ENCODE measurements around the gene CLEC2D. TPM values are rescaled to one million over a fixed set of nuclear protein-coding genes. Genes with fewer than 3 reads are reported as not detected.

CLEC2D gene
- total and polyA plus RNA-seq, 7 donors = 0.69 to 24.0 (median 8.6) TPM

DNA sequence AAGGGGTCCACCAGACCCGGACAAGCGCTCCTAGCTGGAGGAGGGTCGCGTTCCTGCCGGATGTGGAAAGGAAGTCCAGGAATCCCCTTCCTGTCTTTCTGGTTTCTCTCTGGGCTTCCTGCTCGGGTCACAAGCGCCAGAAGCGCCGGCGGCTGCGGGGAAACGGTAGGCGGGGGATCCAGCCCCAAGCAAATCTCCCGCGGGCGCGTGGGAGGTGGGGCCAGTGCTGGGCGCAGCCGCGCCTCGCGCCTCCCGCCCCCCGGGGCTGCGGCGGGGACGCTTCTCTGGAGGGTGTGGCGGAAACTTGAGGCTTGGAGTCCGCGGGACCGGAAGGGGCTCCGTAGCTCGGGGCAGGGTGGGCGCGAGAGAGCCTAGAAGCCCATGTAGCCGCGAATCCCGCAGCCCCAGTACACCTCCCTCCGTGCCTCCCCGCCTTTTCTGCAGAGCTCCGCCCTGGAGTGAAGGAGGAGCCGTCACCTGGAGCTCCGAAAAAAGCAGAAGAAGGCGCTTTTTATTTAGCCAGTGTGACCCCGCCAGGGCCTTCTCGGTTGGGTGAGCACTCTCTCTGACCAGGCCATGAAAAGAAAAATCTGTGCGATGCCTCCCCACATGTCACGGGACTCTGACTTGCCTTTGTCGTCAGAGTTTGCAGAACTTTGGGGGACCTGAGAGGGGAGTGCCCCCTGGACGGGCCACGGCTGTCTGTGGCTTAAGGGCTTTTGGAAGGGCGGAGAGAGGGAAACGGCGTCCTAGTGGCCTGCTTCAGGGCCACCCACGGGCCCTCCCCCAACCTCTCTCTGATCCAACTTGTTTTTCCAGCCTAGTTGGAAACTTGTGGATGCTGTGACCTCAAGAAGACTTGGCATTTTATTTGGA is 21.4 kb upstream of the CLEC2D start:
- 0% methylated on average over 55 of the region's 55 CpGs for WGBS, 2 donors
- Histone ChIP-seq H3K9me3 (no peaks in the 10 kb centered on the region), H3K4me1 (peaks cover 0 to 36% (median 14%) of the 10 kb centered on the region in 4 donors), H3K27ac (peak overlapping the region; percentile 74 to 90 (median 81)), H3K4me3 (peak overlapping the region; percentile 64 to 80 (median 70)), H3K36me3 (no peaks in the 10 kb centered on the region), H3K27me3 (no peaks in the 10 kb centered on the region)
- DNase-seq = peak; percentile 88
- TF ChIP-seq EP300 (IDR thresholded peaks at IDR 0.05) = no peak
- TF ChIP-seq POLR2AphosphoS5 (IDR thresholded peaks at IDR 0.05) = peak; percentile 16 to 79 (median 70)
- TF ChIP-seq, protein P1, sequence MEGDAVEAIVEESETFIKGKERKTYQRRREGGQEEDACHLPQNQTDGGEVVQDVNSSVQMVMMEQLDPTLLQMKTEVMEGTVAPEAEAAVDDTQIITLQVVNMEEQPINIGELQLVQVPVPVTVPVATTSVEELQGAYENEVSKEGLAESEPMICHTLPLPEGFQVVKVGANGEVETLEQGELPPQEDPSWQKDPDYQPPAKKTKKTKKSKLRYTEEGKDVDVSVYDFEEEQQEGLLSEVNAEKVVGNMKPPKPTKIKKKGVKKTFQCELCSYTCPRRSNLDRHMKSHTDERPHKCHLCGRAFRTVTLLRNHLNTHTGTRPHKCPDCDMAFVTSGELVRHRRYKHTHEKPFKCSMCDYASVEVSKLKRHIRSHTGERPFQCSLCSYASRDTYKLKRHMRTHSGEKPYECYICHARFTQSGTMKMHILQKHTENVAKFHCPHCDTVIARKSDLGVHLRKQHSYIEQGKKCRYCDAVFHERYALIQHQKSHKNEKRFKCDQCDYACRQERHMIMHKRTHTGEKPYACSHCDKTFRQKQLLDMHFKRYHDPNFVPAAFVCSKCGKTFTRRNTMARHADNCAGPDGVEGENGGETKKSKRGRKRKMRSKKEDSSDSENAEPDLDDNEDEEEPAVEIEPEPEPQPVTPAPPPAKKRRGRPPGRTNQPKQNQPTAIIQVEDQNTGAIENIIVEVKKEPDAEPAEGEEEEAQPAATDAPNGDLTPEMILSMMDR (IDR thresholded peaks at IDR 0.05) = no peak
- peak in 1 of 2 donors; percentile 45 for TF ChIP-seq POLR2A (IDR thresholded peaks at IDR 0.05)
- intact Hi-C loops (cut with DNase I) = no loop called here

- Histone ChIP-seq H3K27me3 (no peaks in the 10 kb centered on the region), H3K4me3 (peak overlapping the region; percentile 64 to 80 (median 70)), H3K27ac (peak overlapping the region; percentile 74 to 90 (median 81)), H3K36me3 (peaks cover 0 to 4% (median 2%) of the 10 kb centered on the region in 4 donors), H3K4me1 (peaks cover 0 to 36% (median 14%) of the 10 kb centered on the region in 4 donors), H3K9me3 (no peaks in the 10 kb centered on the region)
- TF ChIP-seq, protein P1 (IDR thresholded peaks at IDR 0.05) = no peak
- no peak for TF ChIP-seq POLR2AphosphoS5 (IDR thresholded peaks at IDR 0.05)
- TF ChIP-seq POLR2A (IDR thresholded peaks at IDR 0.05) = no peak
- TF ChIP-seq EP300 (IDR thresholded peaks at IDR 0.05) = no peak
- WGBS, 2 donors = 2% methylated on average over 13 of the region's 13 CpGs
- DNase-seq = no peak
- intact Hi-C loops (cut with DNase I) = no loop called here
These were observed 20.6 kb upstream of the CLEC2D start for GRCh38 chr12:9648701-9649531.

DNA sequence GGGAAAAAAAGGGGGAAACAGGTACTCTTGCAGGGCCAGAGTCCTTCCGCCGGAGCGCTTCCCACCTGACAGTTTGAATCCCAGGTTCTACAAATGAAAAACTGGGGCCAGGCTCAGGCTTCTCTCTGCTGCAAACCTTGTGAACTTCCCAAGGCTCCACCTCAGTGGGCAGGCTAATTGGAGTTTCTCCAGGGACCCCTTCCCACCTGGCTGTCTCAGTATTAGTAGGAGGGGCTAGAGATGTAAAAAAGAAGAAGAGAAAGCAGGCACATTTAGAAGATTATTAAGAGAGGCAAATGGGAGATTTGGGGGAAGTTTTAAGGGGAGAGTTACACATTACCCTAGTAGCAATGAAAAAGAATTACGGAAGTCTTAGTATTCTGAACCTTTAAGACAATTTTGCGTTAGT is 20.0 kb upstream of the CLEC2D start:
- Histone ChIP-seq H3K27ac (peak overlapping the region; percentile 74 to 90 (median 81)), H3K4me3 (peak overlapping the region; percentile 64 to 80 (median 70)), H3K36me3 (peaks cover 0 to 10% (median 7%) of the 10 kb centered on the region in 4 donors), H3K27me3 (no peaks in the 10 kb centered on the region), H3K4me1 (peaks cover 0 to 36% (median 14%) of the 10 kb centered on the region in 4 donors), H3K9me3 (no peaks in the 10 kb centered on the region)
- DNase-seq = no peak
- intact Hi-C loops (cut with DNase I) = no loop called here
- WGBS, 2 donors = 20 to 32% methylated on average over 5 of the region's 5 CpGs
- no peak for TF ChIP-seq POLR2A (IDR thresholded peaks at IDR 0.05)
- no peak for TF ChIP-seq POLR2AphosphoS5 (IDR thresholded peaks at IDR 0.05)
- TF ChIP-seq, protein P1 (IDR thresholded peaks at IDR 0.05) = no peak
- no peak for TF ChIP-seq EP300 (IDR thresholded peaks at IDR 0.05)

DNA sequence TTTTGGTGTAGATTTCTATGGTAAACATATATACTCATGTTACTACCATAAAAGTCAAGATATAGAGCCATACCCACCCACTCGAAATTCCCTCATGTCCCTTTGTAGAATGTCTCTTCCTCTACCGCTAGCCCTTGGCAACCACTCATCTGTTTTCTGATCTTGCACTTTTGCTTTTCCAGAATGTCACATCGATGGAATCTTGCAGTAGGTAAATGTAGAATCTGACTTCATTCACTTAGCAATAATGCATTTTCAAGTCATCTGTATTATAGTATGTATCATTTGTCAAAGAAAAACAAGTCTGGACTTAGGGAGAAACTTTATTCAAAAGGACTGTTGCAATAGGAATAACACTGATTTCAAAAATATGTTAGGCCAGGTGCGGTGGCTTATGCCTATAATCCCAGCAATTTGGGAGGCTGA is 19.3 kb upstream of the CLEC2D start:
- peaks cover 0 to 16% (median 8%) of the 10 kb centered on the region in 4 donors for H3K36me3 ChIP-seq
- intact Hi-C loops (cut with DNase I) = no loop called here
- no peaks in the 10 kb centered on the region for H3K9me3 ChIP-seq
- peaks cover 0 to 36% (median 14%) of the 10 kb centered on the region in 4 donors for H3K4me1 ChIP-seq
- no peak for TF ChIP-seq POLR2AphosphoS5 (IDR thresholded peaks at IDR 0.05)
- no peak for TF ChIP-seq EP300 (IDR thresholded peaks at IDR 0.05)
- TF ChIP-seq, protein P1 (IDR thresholded peaks at IDR 0.05) = no peak
- TF ChIP-seq POLR2A (IDR thresholded peaks at IDR 0.05) = no peak
- 32 to 65% methylated on average over 4 of the region's 4 CpGs for WGBS, 2 donors
- H3K27me3 ChIP-seq = no peaks in the 10 kb centered on the region
- H3K27ac ChIP-seq = peak overlapping the region; percentile 74 to 90 (median 81)
- no peak for DNase-seq
- peak overlapping the region in 3 of 4 donors; percentile 64 to 80 (median 73) for H3K4me3 ChIP-seq

All from sigmoid colon (tissue), 7 donors.